T-helper 22 cell (primary cell): ENCODE data around the gene NOBOX.
"Not testable (repeated sequence)": the region's sequence is repeated elsewhere in the genome, so short reads cannot be mapped to it uniquely, and the experiment has no call there.

Experiments
- DNase-seq: peaks from one replicate; pipeline ENCODE4 v3.0.0-alpha.2; 2020; ENCODE audit warnings: low read depth

NOBOX gene

GRCh38 chr7:144403649-144404061 lies at the start of gene NOBOX:
TSS of gene NOBOX (minus strand) at chr7:144403693.
- no peak for DNase-seq

- DNase-seq: no peak
Measured at GRCh38 chr7:144452064-144452463, 48.6 kb upstream of the NOBOX start.

- no peak for DNase-seq
Measured at GRCh38 chr7:144445590-144445989, 42.1 kb upstream of the NOBOX start.

- no peak for DNase-seq
Measured at GRCh38 chr7:144439717-144440205, 36.3 kb upstream of the NOBOX start.

GRCh38 chr7:144438759-144439158 lies 35.3 kb upstream of the NOBOX start:
- DNase-seq: no peak

GRCh38 chr7:144437370-144438191 lies 34.1 kb upstream of the NOBOX start:
- DNase-seq: no peak

- DNase-seq: no peak
Measured at GRCh38 chr7:144436500-144436899, 33.0 kb upstream of the NOBOX start.

GRCh38 chr7:144428431-144428830 lies 24.9 kb upstream of the NOBOX start:
- DNase-seq: no peak

GRCh38 chr7:144427539-144427938 lies 24.0 kb upstream of the NOBOX start:
- DNase-seq: not testable (repeated sequence)

- not testable (repeated sequence) for DNase-seq
Measured at GRCh38 chr7:144418931-144419330, 15.4 kb upstream of the NOBOX start.

- no peak for DNase-seq
Measured at GRCh38 chr7:144416341-144416740, 12.8 kb upstream of the NOBOX start.

- DNase-seq: no peak
Measured at GRCh38 chr7:144415858-144416257, 12.4 kb upstream of the NOBOX start.

GRCh38 chr7:144414815-144415214 lies 11.3 kb upstream of the NOBOX start:
- DNase-seq: no peak

GRCh38 chr7:144410441-144410840 lies 6.9 kb upstream of the NOBOX start:
- no peak for DNase-seq

- DNase-seq: no peak
Measured at GRCh38 chr7:144408121-144408520, 4.6 kb upstream of the NOBOX start.

GRCh38 chr7:144407266-144407931 lies 3.9 kb upstream of the NOBOX start:
- DNase-seq: no peak

GRCh38 chr7:144404946-144405345 lies 1.5 kb upstream of the NOBOX start:
- DNase-seq: no peak

- DNase-seq: no peak
Measured at GRCh38 chr7:144403102-144403501, 391 bp downstream of the NOBOX start.

- no peak for DNase-seq
Measured at GRCh38 chr7:144401490-144401889, 2.0 kb downstream of the NOBOX start.

- no peak for DNase-seq
Measured at GRCh38 chr7:144399946-144400345, 3.5 kb downstream of the NOBOX start.

- no peak for DNase-seq
Measured at GRCh38 chr7:144398911-144399310, 4.6 kb downstream of the NOBOX start.

- DNase-seq: no peak
Measured at GRCh38 chr7:144398291-144398690, 5.2 kb downstream of the NOBOX start.

GRCh38 chr7:144397086-144397485 lies 6.4 kb downstream of the NOBOX start:
- DNase-seq: no peak
